GM20000 (cell line): ENCODE results near the gene SKP2.

ENCODE experiments used
- DNase-seq: peaks from one replicate; pipeline ENCODE4 v3.0.0; 2012; ENCODE audit warnings: low spot score
- TF ChIP-seq, protein P1 (sequence below): IDR thresholded peaks from 2 replicates; pipeline ENCODE4 v1.5.1; 2012; ENCODE audit warnings: mild to moderate bottlenecking, control low read depth; ENCODE audit errors: extremely low read depth, missing control alignments

The SKP2 gene

DNA sequence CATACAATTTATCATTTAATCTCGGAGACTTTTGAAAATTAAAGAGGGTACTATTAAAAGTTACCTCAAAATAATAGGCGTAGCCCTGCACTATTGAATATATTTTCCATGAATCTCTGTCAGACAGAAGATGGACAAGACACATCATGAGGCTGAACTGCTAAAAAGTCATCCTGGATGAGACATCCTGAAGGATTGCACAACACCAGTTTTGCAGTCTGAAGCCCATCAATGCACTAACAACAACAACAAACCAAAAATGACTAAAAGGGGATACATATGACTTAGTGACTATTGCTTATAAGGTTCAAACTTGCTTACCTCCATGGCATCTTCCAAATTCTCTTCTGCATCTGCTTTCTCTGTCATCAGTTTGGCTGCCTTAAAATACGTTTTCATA is 15.9 kb upstream of the SKP2 start:
- TF ChIP-seq, protein P1, sequence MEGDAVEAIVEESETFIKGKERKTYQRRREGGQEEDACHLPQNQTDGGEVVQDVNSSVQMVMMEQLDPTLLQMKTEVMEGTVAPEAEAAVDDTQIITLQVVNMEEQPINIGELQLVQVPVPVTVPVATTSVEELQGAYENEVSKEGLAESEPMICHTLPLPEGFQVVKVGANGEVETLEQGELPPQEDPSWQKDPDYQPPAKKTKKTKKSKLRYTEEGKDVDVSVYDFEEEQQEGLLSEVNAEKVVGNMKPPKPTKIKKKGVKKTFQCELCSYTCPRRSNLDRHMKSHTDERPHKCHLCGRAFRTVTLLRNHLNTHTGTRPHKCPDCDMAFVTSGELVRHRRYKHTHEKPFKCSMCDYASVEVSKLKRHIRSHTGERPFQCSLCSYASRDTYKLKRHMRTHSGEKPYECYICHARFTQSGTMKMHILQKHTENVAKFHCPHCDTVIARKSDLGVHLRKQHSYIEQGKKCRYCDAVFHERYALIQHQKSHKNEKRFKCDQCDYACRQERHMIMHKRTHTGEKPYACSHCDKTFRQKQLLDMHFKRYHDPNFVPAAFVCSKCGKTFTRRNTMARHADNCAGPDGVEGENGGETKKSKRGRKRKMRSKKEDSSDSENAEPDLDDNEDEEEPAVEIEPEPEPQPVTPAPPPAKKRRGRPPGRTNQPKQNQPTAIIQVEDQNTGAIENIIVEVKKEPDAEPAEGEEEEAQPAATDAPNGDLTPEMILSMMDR, result no peak
- no peak for DNase-seq

DNA sequence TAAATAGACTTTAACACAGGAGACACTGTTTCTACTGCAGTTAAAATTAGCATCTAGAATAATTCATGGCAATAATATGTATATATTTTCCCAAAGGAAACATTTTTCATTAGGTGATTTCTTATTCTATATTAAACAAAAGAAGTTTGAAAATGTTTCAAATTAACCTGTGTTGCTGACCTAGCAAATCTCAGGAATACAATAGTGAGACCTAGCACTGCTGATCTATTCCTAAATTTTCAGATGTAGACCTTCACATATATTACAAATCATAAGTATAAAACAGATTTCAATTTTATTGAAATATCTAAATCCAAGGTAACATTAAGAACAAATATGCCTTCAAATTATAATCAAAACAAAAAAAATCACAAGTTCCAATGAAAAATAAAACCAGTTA is 15.3 kb upstream of the SKP2 start:
- DNase-seq, result no peak
- TF ChIP-seq, protein P1, result no peak

DNA sequence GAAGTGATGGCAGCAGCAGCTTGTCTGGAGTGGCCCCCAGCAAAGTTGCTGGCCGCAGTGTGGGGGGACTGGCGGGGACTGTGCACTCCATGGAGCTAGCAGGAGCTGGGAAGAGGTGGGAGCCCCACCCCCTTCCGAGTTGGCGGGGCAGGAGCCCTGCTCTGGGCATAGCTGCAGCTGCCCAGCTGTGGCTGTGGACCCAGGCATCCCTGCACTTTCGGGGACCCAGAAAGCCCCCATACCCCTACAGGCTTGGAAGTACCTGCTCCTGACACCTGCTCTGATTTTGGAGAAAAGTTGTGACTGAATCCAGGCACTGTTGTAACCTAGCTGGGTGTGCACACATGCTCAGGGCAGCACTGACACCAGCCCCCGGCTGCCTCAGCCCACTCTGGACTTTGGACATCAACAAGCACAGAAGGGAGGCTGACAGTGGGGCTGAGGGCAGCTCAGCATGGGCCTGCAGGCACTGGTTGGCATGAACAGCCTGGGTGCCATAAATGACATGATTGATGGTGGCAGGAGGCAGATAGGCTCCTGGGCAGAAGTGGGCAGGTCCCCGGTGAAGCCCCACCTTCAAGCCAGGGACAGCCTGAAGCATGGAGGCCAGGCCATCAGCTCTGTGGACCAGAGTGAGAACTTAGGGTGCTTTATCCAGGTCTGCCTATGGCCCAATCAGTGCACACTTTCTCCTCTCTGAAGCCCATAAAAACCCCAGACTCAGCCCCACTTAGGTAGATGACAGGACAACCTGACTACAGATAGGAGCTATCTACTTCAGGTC is 12.8 kb upstream of the SKP2 start:
- TF ChIP-seq, protein P1, result no peak
- DNase-seq, result no peak

DNA sequence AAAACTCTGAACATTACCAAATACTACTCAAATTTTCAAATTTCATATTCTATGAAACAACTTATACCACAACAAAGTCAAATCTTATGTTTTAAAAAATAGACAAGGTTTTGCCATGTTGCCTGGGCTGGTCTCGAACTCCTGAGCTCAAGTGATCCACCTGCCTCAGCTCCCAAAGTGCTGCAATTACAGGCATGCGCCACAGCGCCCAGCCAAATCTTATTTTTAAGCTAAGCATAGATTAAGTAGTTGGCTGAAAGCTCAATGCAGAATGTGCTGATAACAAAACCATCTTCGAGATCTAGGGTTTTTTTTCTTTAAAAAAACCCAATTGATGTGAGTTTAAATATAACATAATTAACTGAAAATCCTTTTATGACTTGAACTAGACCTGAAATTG is 6.6 kb upstream of the SKP2 start:
- no peak for DNase-seq

DNA sequence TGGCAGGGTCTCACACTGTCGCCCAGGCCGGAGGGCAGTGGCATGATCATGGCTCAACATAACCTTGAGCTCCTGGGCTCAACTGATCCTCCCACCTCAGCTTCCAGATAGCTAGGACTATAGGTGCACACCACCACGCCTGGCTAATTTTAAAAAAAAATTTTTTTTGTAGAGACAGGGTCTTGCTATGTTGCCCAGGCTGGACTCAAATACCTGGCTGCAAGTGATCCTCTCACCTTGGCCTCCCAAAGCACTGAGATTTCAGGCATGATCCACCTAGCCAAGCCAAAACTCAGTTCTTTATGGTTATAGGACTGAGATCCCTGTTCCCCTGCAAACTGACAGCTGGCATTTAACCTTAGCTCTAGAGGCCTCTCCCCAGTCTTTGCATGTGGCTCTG is 5.5 kb upstream of the SKP2 start:
- DNase-seq, result no peak
- TF ChIP-seq, protein P1, result no peak

More for the DNA sequence above, 6.6 kb upstream of the SKP2 start:
- TF ChIP-seq, protein P1, result no peak

DNA sequence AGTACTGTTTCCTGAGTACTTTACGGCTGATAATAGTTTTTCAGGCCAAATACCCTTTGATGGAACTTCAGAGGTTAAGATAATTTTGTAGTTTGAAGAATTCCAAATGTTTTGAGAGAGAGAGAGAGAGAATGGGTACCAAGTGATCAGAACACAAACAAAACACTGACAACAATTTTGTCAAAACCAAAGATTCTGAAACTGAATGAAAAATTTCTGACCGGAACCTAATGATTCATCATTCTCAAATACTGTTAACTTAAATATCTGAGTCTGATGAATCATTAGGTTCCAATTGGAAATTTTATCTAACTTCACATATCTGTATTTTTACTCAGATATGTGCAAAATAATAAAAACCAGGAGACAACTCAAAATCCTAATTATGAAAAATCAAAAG is 4.2 kb upstream of the SKP2 start:
- TF ChIP-seq, protein P1, result no peak
- DNase-seq, result no peak

DNA sequence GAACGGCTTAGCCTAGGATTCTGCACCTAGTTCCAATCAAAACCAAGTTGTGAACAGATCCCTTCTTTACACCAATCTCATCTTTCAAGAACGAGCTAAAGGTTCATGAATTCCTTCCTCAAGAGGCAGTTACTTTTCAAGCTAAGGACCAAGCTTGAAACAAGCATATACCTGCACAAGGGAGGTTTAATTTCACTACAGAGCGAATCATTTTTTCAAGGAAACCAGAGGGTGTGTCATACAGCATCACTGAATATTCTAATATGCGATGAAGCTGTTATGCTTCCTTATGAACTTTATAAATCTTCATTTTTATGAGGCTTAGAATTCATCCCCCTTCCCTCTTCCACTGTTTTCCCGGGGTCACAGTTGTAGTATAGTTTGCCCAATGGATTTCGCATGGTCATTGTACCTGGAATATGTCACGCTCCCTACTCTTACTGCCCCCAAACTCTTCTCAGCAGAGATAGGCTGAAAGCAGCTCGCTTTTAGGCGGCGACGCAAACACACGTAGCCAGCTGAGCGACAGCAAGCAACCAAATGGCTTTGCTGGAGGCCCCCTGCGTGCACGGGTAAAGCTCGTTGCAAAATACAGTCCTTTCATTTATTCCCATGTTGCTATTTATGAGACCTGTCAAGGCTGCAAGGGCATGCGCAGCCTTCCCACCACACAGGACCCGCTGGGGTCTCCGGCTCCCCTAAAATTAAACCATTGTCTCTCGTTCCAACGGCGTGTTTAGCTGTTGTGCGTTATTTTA is 1.1 kb upstream of the SKP2 start:
- TF ChIP-seq, protein P1, result no peak
- peak; percentile 53 for DNase-seq
